Measurements from ENCODE around the gene DOCK4.

DOCK4 gene

DNA sequence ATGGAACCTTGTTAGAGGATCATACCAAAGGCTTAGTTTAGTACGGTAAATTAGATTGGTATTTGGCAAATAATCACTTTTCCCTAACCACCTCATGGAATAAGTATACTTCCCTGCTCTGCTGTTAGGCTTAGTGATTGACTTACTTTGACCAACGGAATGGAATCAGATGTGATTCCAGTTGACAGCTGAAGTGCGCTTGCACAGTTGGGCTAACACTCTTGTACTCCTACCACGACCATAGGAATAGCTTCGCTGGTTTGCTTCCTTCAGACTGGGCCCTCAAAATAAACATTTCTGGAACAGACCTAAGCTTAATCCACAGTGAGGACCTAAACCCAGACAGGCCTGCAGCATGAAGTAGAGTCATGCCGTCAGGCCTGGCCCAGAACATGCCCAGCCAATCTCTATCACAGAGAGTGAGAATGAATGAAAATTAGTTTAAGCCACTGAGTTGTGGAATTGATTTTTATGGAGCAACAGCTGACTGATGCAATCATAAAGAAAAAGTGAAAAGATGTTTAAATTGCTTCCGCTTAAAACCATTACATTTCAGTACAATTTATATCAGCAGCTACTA is 122.3 kb downstream of the DOCK4 start:
- WGBS (ENCODE audit: extremely low coverage, insufficient coverage, insufficient read length), result no CpG with 5 or more reads among the region's 7 CpGs
- Histone ChIP-seq H3K79me1 (ENCODE audit: low read length) (peaks cover 5% of the 10 kb centered on the region), H2AFZ (ENCODE audit: insufficient read depth, low read length, poor library complexity) (no peak overlapping the region), H3K4me2 (ENCODE audit: low read length) (no peak overlapping the region), H3K36me3 (ENCODE audit: control insufficient read depth in 1 of 2, insufficient read depth in 2 of 2, low read length in 2 of 2) (no peaks in the 10 kb centered on the region), H3K9me3 (ENCODE audit: insufficient read depth, low read depth, low read length) (no peaks in the 10 kb centered on the region), H3K4me1 (ENCODE audit: control insufficient read depth in 1 of 2, insufficient read depth in 2 of 2, low read length in 2 of 2) (peaks cover 5% of the 10 kb centered on the region in 2 experiments), H3K27me3 (ENCODE audit: insufficient read depth, low read length) (no peaks in the 10 kb centered on the region), H3K9ac (ENCODE audit: low read length) (no peak overlapping the region), H3K27ac (ENCODE audit: low read depth, low read length) (no peak overlapping the region), H2BK5ac (ENCODE audit: low read depth, low read length, poor library complexity) (no peak overlapping the region), H4K91ac (ENCODE audit: low read depth, low read length) (no peak overlapping the region), H3K4ac (ENCODE audit: low read depth, low read length) (no peak overlapping the region), H3K79me2 (ENCODE audit: control insufficient read depth, insufficient read depth, low read length, poor library complexity) (no peaks in the 10 kb centered on the region), H3K18ac (ENCODE audit: low read length) (no peak overlapping the region), H3K4me3 (ENCODE audit: low read depth, low read length) (no peak overlapping the region), H4K8ac (ENCODE audit: low read depth, low read length) (no peak overlapping the region), H2BK12ac (ENCODE audit: low read length) (no peak overlapping the region), H3K14ac (ENCODE audit: low read length) (no peak overlapping the region), H3K23ac (ENCODE audit: low read length) (no peak overlapping the region), H4K12ac (ENCODE audit: low read depth, low read length) (no peak overlapping the region), H2BK120ac (ENCODE audit: insufficient read depth, low read length, poor library complexity) (no peak overlapping the region), H2AK5ac (ENCODE audit: low read length) (no peak overlapping the region)
- DNase-seq, result no peak

DNA sequence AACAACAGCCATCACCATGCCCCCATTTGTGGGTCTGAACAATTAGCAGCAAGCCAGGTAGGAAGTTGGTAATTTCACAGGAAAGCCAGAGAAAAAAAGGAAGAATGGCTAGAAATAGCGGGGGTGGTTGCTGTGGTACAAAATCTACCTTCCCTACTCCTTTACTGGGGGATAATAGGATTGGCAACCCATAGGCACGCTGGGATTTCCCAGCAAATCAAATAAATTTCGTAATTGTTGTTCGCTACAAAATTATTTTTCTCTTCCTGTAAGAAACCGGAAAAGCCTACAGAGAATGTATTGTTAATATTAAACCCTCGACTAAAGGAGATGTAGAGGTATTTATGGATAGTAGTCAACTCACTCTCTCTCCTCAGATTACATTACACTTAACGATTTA is 123.9 kb downstream of the DOCK4 start:
- Histone ChIP-seq H3K18ac (ENCODE audit: low read length) (no peak overlapping the region), H4K91ac (ENCODE audit: low read depth, low read length) (no peak overlapping the region), H2AK5ac (ENCODE audit: low read length) (no peak overlapping the region), H3K9ac (ENCODE audit: low read length) (no peak overlapping the region), H3K36me3 (ENCODE audit: control insufficient read depth in 1 of 2, insufficient read depth in 2 of 2, low read length in 2 of 2) (no peaks in the 10 kb centered on the region), H3K4me3 (ENCODE audit: low read depth, low read length) (no peak overlapping the region), H3K79me2 (ENCODE audit: control insufficient read depth, insufficient read depth, low read length, poor library complexity) (no peaks in the 10 kb centered on the region), H4K8ac (ENCODE audit: low read depth, low read length) (no peak overlapping the region), H4K12ac (ENCODE audit: low read depth, low read length) (no peak overlapping the region), H2AFZ (ENCODE audit: insufficient read depth, low read length, poor library complexity) (no peak overlapping the region), H2BK5ac (ENCODE audit: low read depth, low read length, poor library complexity) (no peak overlapping the region), H3K9me3 (ENCODE audit: insufficient read depth, low read depth, low read length) (no peaks in the 10 kb centered on the region), H3K4me2 (ENCODE audit: low read length) (no peak overlapping the region), H2BK120ac (ENCODE audit: insufficient read depth, low read length, poor library complexity) (no peak overlapping the region), H3K27me3 (ENCODE audit: insufficient read depth, low read length) (no peaks in the 10 kb centered on the region), H2BK12ac (ENCODE audit: low read length) (peak overlapping the region; percentile 58), H3K79me1 (ENCODE audit: low read length) (peaks cover 5% of the 10 kb centered on the region), H3K23ac (ENCODE audit: low read length) (no peak overlapping the region), H3K4ac (ENCODE audit: low read depth, low read length) (no peak overlapping the region), H3K27ac (ENCODE audit: low read depth, low read length) (no peak overlapping the region), H3K4me1 (ENCODE audit: control insufficient read depth in 1 of 2, insufficient read depth in 2 of 2, low read length in 2 of 2) (peaks cover 5% of the 10 kb centered on the region in 2 experiments), H3K14ac (ENCODE audit: low read length) (no peak overlapping the region)
- no peak for DNase-seq
- WGBS (ENCODE audit: extremely low coverage, insufficient coverage, insufficient read length), result no CpG with 5 or more reads among the region's 7 CpGs

DNA sequence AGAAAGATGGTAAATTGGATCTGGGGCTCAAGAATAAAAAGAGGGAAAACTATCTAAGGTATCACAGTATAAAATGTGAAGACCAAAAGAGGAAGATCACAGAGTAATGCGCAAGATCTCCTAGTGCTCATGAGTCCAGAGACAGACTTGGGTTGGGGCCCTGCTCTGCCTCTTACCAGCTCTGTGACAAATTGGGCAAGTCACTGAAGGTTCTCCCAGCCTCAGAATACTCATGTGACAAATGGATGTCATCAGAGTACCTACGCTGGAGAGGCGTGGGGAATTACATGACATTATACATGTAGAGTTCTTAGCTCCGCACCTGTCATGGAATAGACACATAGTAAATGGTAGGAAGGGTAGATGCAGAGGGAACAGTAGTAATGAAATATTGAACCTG is 124.4 kb downstream of the DOCK4 start:
- Histone ChIP-seq H3K4me1 (ENCODE audit: control insufficient read depth in 1 of 2, insufficient read depth in 2 of 2, low read length in 2 of 2) (peaks cover 5% of the 10 kb centered on the region in 2 experiments), H3K9ac (ENCODE audit: low read length) (no peak overlapping the region), H3K23ac (ENCODE audit: low read length) (no peak overlapping the region), H3K14ac (ENCODE audit: low read length) (no peak overlapping the region), H2BK5ac (ENCODE audit: low read depth, low read length, poor library complexity) (no peak overlapping the region), H4K8ac (ENCODE audit: low read depth, low read length) (no peak overlapping the region), H2AK5ac (ENCODE audit: low read length) (no peak overlapping the region), H3K4me2 (ENCODE audit: low read length) (no peak overlapping the region), H2AFZ (ENCODE audit: insufficient read depth, low read length, poor library complexity) (no peak overlapping the region), H3K79me1 (ENCODE audit: low read length) (peaks cover 5% of the 10 kb centered on the region), H3K27me3 (ENCODE audit: insufficient read depth, low read length) (no peaks in the 10 kb centered on the region), H3K79me2 (ENCODE audit: control insufficient read depth, insufficient read depth, low read length, poor library complexity) (no peaks in the 10 kb centered on the region), H4K91ac (ENCODE audit: low read depth, low read length) (no peak overlapping the region), H3K27ac (ENCODE audit: low read depth, low read length) (no peak overlapping the region), H3K4me3 (ENCODE audit: low read depth, low read length) (no peak overlapping the region), H2BK120ac (ENCODE audit: insufficient read depth, low read length, poor library complexity) (no peak overlapping the region), H2BK12ac (ENCODE audit: low read length) (no peak overlapping the region), H4K12ac (ENCODE audit: low read depth, low read length) (no peak overlapping the region), H3K9me3 (ENCODE audit: insufficient read depth, low read depth, low read length) (no peaks in the 10 kb centered on the region), H3K18ac (ENCODE audit: low read length) (no peak overlapping the region), H3K4ac (ENCODE audit: low read depth, low read length) (no peak overlapping the region), H3K36me3 (ENCODE audit: control insufficient read depth in 1 of 2, insufficient read depth in 2 of 2, low read length in 2 of 2) (no peaks in the 10 kb centered on the region)
- WGBS (ENCODE audit: extremely low coverage, insufficient coverage, insufficient read length), result no CpG with 5 or more reads among the region's 4 CpGs
- DNase-seq, result peak; percentile 22 to 42

DNA sequence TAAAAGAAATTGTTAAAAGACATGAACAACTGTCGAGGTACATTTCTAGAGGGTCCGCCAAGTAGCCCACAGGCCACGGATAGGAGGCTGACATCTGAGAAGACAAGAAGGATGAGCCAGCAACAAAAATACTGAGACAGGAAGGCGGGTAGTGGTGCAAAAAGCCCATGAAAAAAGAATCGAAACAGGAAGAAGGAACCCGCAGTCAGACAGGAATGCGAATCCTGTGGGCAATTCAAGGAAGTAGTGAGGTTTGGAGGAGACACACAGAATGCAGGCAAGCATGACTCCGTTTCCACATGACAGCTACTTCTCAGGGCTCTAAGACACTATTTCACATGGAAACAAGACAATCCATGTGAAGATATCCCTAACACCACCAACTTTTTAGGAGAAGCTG is 125.2 kb downstream of the DOCK4 start:
- Histone ChIP-seq H3K36me3 (ENCODE audit: control insufficient read depth in 1 of 2, insufficient read depth in 2 of 2, low read length in 2 of 2) (no peaks in the 10 kb centered on the region), H3K4ac (ENCODE audit: low read depth, low read length) (no peak overlapping the region), H2BK12ac (ENCODE audit: low read length) (no peak overlapping the region), H3K4me2 (ENCODE audit: low read length) (no peak overlapping the region), H3K9me3 (ENCODE audit: insufficient read depth, low read depth, low read length) (no peaks in the 10 kb centered on the region), H3K79me2 (ENCODE audit: control insufficient read depth, insufficient read depth, low read length, poor library complexity) (no peaks in the 10 kb centered on the region), H3K79me1 (ENCODE audit: low read length) (peaks cover 5% of the 10 kb centered on the region), H2AFZ (ENCODE audit: insufficient read depth, low read length, poor library complexity) (no peak overlapping the region), H3K4me3 (ENCODE audit: low read depth, low read length) (no peak overlapping the region), H4K91ac (ENCODE audit: low read depth, low read length) (peak overlapping the region; percentile 49), H3K23ac (ENCODE audit: low read length) (no peak overlapping the region), H2BK120ac (ENCODE audit: insufficient read depth, low read length, poor library complexity) (peak overlapping the region; percentile 26), H3K27ac (ENCODE audit: low read depth, low read length) (peak overlapping the region; percentile 37), H4K12ac (ENCODE audit: low read depth, low read length) (no peak overlapping the region), H4K8ac (ENCODE audit: low read depth, low read length) (peak overlapping the region; percentile 5), H3K18ac (ENCODE audit: low read length) (no peak overlapping the region), H2AK5ac (ENCODE audit: low read length) (peak overlapping the region; percentile 30), H3K9ac (ENCODE audit: low read length) (no peak overlapping the region), H3K14ac (ENCODE audit: low read length) (peak overlapping the region; percentile 2), H3K27me3 (ENCODE audit: insufficient read depth, low read length) (no peaks in the 10 kb centered on the region), H3K4me1 (ENCODE audit: control insufficient read depth in 1 of 2, insufficient read depth in 2 of 2, low read length in 2 of 2) (peaks cover 5% of the 10 kb centered on the region in 2 experiments), H2BK5ac (ENCODE audit: low read depth, low read length, poor library complexity) (peak overlapping the region; percentile 31)
- peak; percentile 27 to 73 for DNase-seq
- WGBS (ENCODE audit: extremely low coverage, insufficient coverage, insufficient read length), result no CpG with 5 or more reads among the region's 8 CpGs

All from trophoblast cell (in vitro differentiated cells and primary cell).